Choroid plexus epithelial cell (primary cell): Measurements from ENCODE around the gene CASZ1.

Experiments
- DNase-seq: peaks from one replicate; pipeline ENCODE4 v3.0.0-alpha.2; 2010; ENCODE audit warnings: low read depth
- H3K4me3 ChIP-seq: 2 replicates; pipeline ENCODE4 v1.5.1; 2011; ENCODE audit warnings: low read depth, mild to moderate bottlenecking, control low read depth, low read length, moderate library complexity
- TF ChIP-seq, protein P1 (sequence below): conservative IDR thresholded peaks from 2 replicates; pipeline ENCODE4 v1.5.1; 2011; ENCODE audit warnings: low read depth, mild to moderate bottlenecking, control low read depth, inconsistent platforms, low read length, moderate library complexity

CASZ1 gene

DNA sequence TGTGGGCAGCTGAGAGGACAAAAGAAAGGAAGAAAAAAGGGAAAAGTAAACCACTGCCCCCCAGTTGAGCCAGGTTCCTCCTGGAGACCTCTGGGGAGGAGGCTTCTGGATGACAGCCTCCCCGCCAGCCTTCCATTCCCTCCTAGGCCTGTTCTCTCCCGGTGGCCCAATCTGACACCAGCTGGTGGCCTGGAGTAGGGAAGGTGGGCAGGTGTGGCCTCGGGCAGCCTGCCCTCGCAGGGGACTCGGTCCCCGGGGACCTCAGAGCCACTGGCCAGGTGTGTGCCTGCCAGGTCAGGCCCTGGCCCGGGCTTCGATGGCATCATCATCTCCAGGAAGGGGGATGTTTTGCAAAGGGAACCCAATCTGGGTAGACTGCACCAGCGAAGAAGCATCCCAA is 159.0 kb downstream of the CASZ1 start:
- no peak overlapping the region for H3K4me3 ChIP-seq
- TF ChIP-seq, protein P1, sequence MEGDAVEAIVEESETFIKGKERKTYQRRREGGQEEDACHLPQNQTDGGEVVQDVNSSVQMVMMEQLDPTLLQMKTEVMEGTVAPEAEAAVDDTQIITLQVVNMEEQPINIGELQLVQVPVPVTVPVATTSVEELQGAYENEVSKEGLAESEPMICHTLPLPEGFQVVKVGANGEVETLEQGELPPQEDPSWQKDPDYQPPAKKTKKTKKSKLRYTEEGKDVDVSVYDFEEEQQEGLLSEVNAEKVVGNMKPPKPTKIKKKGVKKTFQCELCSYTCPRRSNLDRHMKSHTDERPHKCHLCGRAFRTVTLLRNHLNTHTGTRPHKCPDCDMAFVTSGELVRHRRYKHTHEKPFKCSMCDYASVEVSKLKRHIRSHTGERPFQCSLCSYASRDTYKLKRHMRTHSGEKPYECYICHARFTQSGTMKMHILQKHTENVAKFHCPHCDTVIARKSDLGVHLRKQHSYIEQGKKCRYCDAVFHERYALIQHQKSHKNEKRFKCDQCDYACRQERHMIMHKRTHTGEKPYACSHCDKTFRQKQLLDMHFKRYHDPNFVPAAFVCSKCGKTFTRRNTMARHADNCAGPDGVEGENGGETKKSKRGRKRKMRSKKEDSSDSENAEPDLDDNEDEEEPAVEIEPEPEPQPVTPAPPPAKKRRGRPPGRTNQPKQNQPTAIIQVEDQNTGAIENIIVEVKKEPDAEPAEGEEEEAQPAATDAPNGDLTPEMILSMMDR, result no peak
- DNase-seq, result no peak

DNA sequence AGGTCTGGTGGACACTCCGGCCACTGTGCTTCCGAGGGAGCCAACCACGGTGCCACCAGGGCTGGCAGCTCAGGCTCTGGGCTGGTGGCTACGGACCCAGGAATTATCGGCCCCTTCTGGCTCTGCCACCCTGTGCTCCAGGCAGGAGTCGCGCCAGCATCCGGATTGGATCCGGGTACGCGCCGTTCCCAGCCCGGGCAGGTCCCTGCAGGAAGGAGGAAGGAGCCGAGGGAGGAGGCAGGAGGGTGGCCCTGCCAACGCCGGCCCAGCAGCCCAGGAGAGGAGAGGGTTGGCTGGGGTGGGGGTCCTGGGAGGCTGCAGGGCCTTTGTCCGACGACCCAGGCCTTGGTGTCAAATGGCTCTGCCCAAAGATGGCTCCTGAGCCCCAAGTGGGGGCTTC is 160.5 kb downstream of the CASZ1 start:
- H3K4me3 ChIP-seq, result no peak overlapping the region
- no peak for DNase-seq
- TF ChIP-seq, protein P1, result no peak

DNA sequence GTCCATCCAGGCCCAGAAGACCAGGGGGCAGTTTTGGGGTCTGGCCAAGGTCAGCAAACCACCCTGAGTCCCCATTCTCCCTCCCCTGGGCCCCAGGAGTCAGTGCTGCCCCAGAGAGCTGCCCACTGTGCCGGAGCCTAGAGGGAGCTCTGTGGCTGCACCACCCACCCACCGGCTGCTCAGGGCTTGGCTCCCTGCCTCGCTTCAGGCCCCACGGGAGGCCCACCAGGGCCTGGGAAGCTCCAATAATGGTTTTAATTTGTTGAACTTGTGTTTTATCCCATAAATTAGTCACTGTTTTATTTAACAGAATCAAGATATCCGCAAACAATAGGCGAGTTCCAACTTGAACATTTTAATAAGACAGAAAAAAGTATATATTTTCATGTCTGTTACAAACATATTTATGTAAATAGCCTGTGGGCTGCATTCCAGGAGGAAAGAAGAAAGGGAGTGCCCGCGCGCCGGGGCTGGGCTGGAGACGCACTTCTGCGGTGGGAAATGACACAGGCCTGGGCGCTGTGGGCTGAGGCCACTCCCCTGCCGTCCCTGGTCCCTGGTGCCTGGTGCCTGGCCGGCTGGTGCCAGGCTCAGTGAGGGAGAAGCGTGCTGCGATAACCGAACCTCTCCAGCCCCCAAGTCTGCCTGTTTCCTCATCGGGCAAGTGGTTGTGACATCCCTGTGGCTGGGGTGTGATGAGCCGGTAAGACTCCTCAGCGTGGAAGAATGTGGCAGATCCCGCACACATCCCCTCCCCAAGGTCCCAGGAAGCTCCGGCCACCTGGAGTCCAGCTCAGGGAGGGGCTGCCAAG is 161.2 kb downstream of the CASZ1 start:
- TF ChIP-seq, protein P1, result no peak
- DNase-seq, result no peak
- no peak overlapping the region for H3K4me3 ChIP-seq

DNA sequence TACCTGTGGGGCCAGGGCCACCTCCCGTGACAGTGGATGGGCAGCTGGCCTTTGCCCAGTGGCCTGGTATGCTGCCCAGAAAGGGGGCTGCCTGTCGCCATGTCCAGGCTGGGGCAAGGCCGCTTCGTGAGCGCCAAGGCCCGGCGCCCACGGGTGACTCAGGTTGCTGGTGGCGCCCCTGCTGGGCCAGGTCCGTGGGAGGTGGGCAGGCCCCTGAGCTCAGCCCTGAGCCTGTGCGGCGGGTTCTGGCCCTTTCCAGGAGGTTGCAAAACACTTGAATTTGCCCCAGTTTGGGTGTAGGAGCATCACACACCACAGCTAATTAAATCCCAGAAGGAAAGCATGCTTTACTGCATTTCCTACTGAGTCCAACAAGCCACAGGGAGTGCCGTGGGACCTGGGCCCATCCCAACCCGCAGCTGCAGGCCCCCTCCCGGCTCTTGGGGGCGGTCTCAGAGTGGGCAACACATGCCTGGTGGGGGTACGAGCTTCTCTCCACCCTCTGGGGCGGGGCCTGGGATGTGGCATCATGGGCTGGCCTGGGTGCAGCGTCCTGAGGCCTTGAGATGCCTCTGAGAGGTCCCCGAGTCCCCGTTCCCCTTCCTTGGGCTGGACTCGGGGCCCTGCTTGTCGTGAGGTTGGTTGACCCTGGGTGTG is 161.9 kb downstream of the CASZ1 start:
- no peak for DNase-seq
- TF ChIP-seq, protein P1, result no peak
- no peak overlapping the region for H3K4me3 ChIP-seq

DNA sequence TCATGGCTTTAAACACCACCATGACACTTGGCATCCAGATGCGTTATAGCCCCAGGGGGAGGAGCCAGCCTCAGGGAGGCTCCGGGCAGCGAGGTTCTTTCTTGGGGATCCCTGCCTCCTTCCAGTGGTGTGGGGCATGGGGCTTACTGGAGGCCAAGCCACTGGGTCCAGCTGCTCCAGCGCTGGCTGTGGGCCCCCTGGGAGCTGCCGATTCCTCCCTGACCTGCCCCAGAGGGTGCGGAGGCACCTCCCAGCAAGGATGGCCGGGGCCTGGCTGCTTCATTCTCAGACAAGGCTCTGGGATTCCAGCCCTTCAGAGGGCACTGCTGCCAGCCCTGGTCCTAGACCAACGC is 162.4 kb downstream of the CASZ1 start:
- no peak overlapping the region for H3K4me3 ChIP-seq
- no peak for DNase-seq
- TF ChIP-seq, protein P1, result no peak

DNA sequence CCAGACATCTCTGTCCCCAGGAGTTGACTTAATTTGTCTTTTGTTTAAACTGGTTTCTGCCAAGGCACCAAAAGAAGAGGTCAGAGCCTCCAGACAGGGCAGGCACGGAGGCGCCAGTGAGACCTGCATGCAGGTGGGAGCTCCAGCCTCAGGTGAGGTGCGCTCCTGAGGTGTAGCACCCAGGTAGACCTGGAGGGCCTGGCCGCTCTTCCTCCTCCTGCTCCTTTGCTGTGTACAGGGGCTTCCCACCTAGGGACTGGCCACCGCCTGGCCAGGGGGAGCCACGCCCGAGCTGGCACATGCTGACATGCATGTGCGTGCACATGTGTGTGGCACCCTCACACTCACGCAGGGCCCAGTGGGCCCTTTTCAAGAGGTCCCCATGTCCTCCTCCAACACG is 163.0 kb downstream of the CASZ1 start:
- no peak overlapping the region for H3K4me3 ChIP-seq
- DNase-seq, result no peak
- TF ChIP-seq, protein P1, result no peak

DNA sequence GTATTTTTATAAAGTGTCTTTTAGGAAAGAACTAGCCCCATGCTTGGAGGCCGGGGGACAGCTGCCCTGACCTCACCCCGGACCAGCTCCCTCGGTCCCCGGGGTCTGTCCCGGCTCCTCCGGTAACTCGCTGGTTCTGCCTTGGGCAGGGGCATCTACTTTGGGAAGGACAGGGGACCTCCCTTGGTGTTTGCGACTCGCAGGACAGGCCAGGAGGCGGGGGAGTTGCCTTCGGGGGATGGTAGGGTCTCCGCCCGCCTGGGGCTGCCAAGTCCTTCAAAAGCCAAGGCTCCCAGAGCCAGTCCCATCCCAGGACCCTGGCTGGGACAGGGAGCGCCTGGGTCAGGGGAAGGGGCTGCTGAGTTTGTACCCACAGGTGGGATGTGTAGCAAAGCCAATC is 163.8 kb downstream of the CASZ1 start:
- no peak for DNase-seq
- TF ChIP-seq, protein P1, result no peak
- no peak overlapping the region for H3K4me3 ChIP-seq
